Mucosa of rectum (tissue), 2 donors: ENCODE results near the gene ZDHHC11B.
"Not testable (repeated sequence)": the region's sequence is repeated elsewhere in the genome, so short reads cannot be mapped to it uniquely, and the experiment has no call there.

Experiments used
- H3K27ac ChIP-seq, 2 donors: one replicate each; pipeline ENCODE4 v1.7.0; 2013; ENCODE audit warnings: inconsistent platforms in 2 of 2, low read depth in 2 of 2, low read length in 2 of 2
- H3K27me3 ChIP-seq, 2 donors: one replicate each; pipeline ENCODE4 v1.7.0; 2013; ENCODE audit warnings: low read length in 2 of 2; ENCODE audit not compliant: control insufficient read depth in 2 of 2, insufficient read depth in 2 of 2
- H3K36me3 ChIP-seq, 2 donors: one replicate each; pipeline ENCODE4 v1.7.0; 2013; ENCODE audit warnings: low read length in 2 of 2; ENCODE audit not compliant: control insufficient read depth in 2 of 2, insufficient read depth in 2 of 2
- H3K4me1 ChIP-seq, 2 donors: one replicate each; pipeline ENCODE4 v1.7.0; 2013; ENCODE audit warnings: low read length in 2 of 2, mild to moderate bottlenecking in 1 of 2; ENCODE audit not compliant: control insufficient read depth in 2 of 2, insufficient read depth in 2 of 2
- H3K4me3 ChIP-seq, 2 donors: one replicate each; pipeline ENCODE4 v1.7.0; 2013; ENCODE audit warnings: low read length in 2 of 2
- H3K9ac ChIP-seq, 2 donors: one replicate each; pipeline ENCODE4 v1.7.0; 2013; ENCODE audit warnings: low read length in 2 of 2, low read depth in 1 of 2, mild to moderate bottlenecking in 1 of 2
- H3K9me3 ChIP-seq, 2 donors: one replicate each; pipeline ENCODE4 v1.7.0; 2013; ENCODE audit warnings: low read length in 2 of 2; ENCODE audit not compliant: control insufficient read depth in 2 of 2
- donor health status: healthy.
- donor health status: Normal muscosa, but diverticular disease.

The ZDHHC11B gene

DNA sequence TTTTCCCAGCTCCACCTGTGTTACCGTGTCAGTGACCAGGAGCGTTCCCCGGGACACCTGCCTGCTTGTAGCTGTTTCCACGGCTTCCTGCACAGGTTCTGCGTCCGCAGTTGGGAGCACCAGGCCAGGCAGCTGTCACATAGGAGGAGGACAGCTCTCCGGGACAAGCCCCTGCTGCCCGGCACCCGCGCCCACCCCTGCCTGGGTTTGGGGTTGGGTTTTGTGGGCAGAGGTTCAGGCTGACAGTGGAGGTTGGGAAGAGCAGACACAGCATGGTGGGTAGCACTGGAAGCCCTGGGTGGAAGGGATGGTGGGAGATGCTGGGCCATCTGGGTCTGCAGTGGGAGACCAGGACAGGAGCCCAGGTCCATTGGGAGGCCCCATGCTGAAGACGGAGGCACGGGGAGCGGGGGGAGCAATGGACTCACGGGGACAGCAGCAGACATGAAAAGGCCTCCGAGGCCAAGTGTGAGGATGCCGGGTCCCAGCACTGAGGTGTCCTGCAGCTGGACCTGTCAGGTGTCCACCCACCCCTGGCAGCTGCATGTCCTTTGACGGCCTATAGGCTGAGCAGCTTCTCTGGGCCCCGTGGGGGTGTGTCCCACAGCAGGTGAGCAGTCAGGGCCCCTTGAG lies 2.8 kb upstream of the ZDHHC11B start:
- not testable (repeated sequence) for H3K4me3 ChIP-seq, H3K36me3 ChIP-seq, H3K9me3 ChIP-seq, H3K27ac ChIP-seq, H3K9ac ChIP-seq, H3K27me3 ChIP-seq, H3K4me1 ChIP-seq

DNA sequence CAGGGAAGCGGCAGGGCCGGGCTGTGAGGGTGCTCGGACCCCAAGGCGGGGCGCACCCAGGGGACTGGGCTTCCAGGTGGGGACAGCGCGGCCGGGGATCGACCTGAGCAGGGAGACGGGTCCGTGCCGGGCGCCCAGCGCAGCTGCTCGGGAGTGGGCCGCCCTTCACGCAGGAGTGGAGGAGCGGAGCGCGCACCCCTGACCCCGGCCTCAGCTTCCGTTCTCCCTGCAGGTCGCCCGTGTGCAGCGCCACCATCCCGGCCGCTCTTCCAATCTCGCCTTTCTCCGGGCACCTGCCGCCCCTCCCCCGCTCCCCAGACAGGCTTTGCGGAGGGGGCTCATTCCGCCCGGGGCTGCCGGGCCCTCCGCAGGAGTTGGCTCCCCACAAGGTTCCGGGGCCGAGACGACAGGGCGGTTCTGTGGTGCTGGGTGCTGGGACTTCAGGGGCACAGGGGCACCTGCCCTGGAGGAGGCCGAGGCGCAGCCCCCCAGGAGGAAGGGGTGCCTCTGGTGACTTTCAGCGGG lies 714 bp upstream of the ZDHHC11B start:
- Histone ChIP-seq H3K4me3 (peak overlapping the region; percentile 13 to 45), H3K9ac (peak overlapping the region in 1 of 2 donors; percentile 48)
- not testable (repeated sequence) for H3K4me1 ChIP-seq, H3K27ac ChIP-seq, H3K36me3 ChIP-seq, H3K27me3 ChIP-seq, H3K9me3 ChIP-seq

DNA sequence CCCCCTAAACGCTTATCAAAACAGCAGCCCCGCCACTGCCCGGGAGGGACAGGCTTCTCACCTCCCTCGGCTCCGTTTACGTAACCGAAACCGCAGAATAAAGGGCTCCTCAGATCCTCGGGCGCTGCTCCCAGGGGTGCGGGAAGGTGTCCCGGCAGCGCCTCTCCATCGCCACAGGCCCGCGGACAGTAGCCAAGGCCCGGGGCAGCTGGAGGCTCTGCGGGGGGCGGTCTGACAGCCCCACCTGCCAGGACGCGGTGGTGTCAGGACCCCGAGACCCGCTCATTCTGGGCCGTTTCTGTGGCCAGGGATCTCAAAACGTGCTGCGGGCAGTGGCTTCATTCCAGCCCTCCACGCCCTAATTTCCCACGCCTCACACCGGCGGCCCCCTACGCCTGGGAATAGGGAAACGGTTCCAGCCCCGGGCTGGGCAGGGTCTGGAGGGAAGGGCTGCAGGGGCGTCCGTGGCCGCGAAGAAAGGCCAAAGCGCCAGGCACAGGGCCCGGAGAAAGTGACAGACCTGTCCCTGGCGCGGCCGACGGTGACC lies 575 bp downstream of the ZDHHC11B start:
- H3K27ac ChIP-seq, H3K27me3 ChIP-seq, H3K36me3 ChIP-seq, H3K9me3 ChIP-seq, H3K4me1 ChIP-seq: not testable (repeated sequence)
- Histone ChIP-seq H3K4me3 (peak overlapping the region; percentile 61 to 66), H3K9ac (peak overlapping the region; percentile 6 to 64)

DNA sequence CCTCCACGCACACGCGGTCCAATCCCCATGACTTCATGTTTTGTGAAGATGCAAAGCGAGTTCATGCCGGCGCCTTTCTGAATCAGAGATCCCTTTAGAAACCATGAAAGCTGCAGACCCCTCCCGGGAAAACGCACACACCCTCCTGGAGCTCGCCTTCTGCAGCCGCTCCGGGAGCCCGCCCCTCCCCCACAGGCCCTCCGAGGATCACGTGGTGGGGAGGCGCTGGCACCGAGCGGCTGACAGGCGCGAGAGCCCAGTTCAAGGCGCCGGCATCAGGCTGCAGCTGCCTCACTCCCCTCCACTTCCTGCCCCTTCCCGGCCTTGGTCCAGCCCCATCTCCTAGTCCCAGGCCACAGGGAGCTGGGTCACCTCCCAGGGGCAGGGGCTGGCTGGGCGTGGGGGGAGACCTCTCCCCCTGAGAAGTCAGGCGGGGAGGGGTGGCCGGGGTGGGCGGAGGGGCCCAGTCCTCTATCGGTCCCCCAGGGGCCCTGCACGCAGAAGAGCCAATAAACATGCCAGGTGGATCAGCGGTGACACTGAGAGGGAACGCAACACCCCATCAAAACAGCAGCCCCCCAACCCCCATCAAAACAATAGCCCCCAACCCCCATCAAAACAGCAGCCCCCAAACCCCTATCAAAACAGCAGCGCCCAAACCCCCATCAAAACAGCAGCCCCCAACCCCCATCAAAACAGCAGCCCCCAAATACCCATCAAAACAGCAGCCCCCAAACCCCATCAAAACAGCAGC lies 1.3 kb downstream of the ZDHHC11B start:
- H3K4me3 ChIP-seq, result peak overlapping the region in 1 of 2 donors; percentile 61
- not testable (repeated sequence) for H3K9me3 ChIP-seq, H3K4me1 ChIP-seq, H3K9ac ChIP-seq, H3K36me3 ChIP-seq, H3K27ac ChIP-seq, H3K27me3 ChIP-seq

DNA sequence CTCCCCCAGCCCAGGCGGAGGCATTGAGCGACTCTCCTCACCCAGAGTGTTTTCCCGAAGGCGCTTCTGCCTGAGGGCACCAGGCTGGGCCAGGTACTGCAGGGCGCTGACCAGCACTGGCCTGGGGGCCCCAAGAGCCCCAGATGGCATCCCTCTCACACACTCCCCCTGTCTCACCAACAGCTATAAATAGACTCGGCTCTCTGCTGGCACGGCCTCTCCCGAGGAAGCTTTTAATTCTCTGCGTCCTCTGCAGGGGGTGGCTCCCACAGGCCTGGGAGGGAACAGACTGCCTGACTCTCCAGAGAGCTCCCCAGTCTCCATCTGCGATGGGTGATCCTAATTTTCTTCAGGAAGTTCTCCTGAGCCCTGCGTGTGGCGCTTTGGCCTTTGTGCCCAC lies 2.2 kb downstream of the ZDHHC11B start:
- H3K9me3 ChIP-seq, H3K4me3 ChIP-seq, H3K36me3 ChIP-seq, H3K4me1 ChIP-seq, H3K9ac ChIP-seq, H3K27ac ChIP-seq, H3K27me3 ChIP-seq: not testable (repeated sequence)

DNA sequence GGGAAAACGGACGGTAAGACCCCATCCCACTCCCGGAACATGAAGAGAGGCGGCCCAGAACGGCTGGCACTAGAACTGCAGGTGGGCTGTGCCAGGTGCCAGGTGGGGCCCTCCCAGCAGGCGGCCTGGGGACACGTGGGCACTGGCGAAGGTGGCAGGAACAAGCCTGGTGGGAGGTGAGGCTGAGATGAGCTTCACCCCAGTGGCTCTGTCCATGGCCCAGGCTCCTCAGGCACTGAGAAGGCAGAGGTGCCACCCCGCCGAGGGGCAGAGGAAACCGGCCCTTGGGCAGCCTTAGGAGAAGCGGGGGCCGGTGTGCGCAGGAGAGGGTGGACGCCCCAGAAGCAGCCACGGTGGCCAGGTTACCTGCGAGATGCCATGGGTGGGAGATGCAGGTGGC lies 4.0 kb downstream of the ZDHHC11B start:
- not testable (repeated sequence) for H3K36me3 ChIP-seq, H3K27me3 ChIP-seq, H3K4me3 ChIP-seq, H3K27ac ChIP-seq, H3K9me3 ChIP-seq, H3K4me1 ChIP-seq, H3K9ac ChIP-seq

DNA sequence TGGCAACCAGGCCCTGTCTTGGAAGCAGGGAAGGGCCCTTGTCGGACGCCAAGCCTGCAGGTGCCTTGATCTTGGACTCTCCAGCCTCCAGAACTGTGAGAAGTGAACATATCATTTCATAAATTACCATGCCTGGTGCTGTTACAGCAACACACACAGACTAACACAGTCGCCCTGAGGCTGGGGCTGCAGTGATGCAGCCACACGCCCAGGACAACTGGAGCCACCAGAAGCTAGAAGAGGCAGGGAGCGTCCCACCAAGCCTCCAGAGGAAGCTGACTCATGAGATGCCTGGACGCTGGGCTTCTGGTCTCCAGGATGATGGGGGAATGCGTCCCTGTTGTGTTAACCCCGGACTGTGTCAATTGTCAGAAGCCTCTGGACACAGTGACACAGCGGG lies 5.6 kb downstream of the ZDHHC11B start:
- H3K4me3 ChIP-seq, H3K27me3 ChIP-seq, H3K4me1 ChIP-seq, H3K27ac ChIP-seq, H3K9me3 ChIP-seq, H3K9ac ChIP-seq, H3K36me3 ChIP-seq: not testable (repeated sequence)

DNA sequence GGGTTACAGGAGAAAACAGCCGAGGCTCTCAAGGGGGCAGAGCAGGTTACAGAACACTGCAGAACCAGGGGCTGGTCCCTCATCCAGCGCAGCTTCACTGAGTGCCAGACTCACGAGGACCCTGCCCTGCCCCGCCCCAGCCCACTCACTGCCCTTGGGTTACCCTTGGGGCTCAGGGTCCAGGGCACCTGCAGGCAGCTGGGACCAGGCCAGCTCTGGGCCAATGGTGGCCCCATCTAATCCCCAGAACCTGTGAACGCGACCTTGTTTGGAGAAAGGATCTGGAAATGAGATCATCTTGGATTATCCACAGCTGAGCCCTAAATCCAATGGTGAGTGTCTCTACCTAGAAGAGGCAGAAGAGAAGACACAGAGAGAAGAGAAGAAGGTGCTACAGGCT lies 6.1 kb downstream of the ZDHHC11B start:
- H3K27me3 ChIP-seq, H3K4me1 ChIP-seq, H3K27ac ChIP-seq, H3K9me3 ChIP-seq, H3K36me3 ChIP-seq, H3K9ac ChIP-seq, H3K4me3 ChIP-seq: not testable (repeated sequence)

DNA sequence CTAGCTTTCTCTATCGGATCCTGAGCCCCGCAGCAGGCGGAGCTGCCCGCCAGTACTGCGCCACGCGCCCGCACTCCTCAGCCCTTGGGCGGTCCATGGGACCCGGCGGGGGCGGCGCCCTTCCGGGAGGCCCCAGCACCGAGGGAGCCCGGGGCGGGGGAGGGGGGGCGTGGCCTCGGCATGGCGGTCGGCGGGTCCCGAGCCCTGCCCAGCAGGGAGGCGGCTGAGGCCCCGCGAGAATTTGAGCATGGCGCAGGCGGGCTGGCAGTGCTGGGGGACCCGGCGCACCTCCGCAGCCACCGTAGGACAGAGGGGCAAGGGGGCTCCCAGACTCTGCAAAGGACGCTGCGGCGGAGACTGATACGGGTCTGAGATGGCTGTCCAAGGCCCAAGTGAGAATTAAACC lies 6.8 kb downstream of the ZDHHC11B start:
- Histone ChIP-seq H3K27me3 (no peaks in the 10 kb centered on the region), H3K36me3 (no peaks in the 10 kb centered on the region), H3K9ac (no peak overlapping the region), H3K4me3 (no peak overlapping the region), H3K9me3 (no peaks in the 10 kb centered on the region), H3K4me1 (no peaks in the 10 kb centered on the region), H3K27ac (no peak overlapping the region)

DNA sequence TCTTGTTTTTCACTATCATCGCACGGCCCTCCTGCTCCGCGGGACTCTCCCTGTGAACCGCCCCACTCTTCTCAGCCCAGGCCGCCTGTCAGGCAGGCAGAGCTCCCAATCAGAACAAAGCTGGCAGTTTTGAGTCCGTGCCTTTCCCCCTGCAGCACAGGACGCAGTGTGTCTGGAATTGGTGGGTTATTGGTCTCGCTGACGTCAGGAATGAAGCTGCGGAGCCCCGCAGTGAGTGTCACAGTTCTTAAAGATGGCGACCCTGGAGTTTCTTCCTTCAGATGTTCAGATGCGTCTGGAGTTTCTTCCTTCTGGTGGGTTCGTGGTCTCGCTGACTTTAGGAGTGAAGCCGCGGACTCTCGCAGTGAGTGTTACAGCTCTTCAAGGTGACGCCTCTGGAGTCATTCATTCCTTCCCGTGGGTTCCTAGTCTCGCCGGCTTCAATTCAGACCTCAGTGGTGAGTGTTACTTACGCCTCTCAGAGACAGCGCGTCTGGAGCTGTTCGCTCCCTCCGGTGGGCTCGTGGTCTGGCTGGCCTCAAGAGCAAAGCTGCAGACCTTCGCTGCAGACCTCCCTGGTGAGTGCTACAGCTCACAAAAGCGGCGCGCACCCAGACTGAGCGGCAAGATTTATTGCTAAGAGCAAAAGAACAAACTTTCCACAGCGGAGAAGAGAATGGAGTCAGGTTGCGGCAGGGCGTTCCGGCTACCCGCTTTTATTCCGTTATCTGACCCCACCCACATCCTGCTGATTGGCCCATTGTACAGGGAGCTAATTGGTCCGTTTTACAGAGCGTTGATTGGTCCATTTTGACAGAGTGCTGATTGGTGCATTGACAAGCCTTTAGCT lies 7.4 kb downstream of the ZDHHC11B start:
- no peak overlapping the region for H3K27ac ChIP-seq
- H3K36me3 ChIP-seq, result no peaks in the 10 kb centered on the region
- H3K9me3 ChIP-seq, result no peaks in the 10 kb centered on the region
- H3K27me3 ChIP-seq, result no peaks in the 10 kb centered on the region
- no peak overlapping the region for H3K9ac ChIP-seq
- H3K4me1 ChIP-seq, result no peaks in the 10 kb centered on the region
- peak overlapping the region in 1 of 2 donors; percentile 0 for H3K4me3 ChIP-seq
